HG03558 (cell line): ENCODE data around the gene KCNMA1.

Experiments
- ATAC-seq: cut with Tn5 transposase; IDR thresholded peaks from one replicate; pipeline ENCODE4 v1.9.1; 2021; ENCODE audit warnings: moderate number of reproducible peaks; ENCODE audit not compliant: unreplicated experiment; ENCODE audit errors: extremely low read depth

The KCNMA1 gene

GRCh38 chr10:77212632-77213031 lies 425.0 kb downstream of the KCNMA1 start:
- ATAC-seq, result no peak

DNA sequence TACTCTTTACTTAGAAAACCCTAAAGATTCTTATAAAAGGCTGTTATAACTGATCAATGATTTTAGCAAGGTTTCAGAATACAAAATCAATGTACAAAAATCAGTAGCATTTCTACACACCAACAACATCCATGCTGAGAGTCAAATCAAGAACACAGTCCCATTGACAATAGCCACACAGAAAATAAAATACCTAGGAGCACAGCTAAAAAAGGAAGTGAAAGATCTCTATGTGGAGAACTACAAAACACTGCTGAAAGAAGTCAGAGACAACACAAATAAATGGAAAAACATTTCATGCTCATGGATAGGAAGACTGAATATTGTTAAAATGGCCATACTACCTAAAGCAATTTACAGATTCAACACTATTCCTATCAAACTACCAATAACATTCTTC lies 427.0 kb downstream of the KCNMA1 start:
- ATAC-seq, result no peak

DNA sequence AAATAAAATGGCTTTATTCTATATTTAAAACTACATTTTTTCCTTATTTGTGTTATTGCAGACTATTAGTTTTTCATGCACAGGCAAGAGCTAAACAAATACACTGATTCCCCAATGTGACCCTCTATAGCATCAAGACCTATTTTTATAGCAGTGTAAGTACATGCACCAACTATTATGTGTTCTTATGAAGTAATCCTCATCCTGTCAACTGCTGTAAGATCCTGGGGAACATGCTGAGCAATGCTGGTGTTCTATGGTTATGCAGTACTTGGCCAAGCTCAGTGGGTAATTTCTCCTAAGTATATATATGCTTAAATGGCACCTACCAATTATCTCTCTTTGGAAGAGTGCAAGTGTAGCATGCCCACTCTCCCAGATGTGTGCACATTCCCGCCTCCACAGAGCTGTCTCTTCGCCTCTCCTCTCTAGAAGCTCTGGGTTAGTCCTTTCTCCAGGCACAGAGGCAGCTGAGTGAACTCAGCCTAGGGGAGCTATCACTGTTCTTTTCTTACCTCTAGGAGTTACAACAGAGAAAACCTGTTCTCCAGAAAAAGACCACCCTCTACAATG lies 428.8 kb downstream of the KCNMA1 start:
- no peak for ATAC-seq

- ATAC-seq, result no peak
Measured at GRCh38 chr10:77207828-77208185, 429.8 kb downstream of the KCNMA1 start.

- no peak for ATAC-seq
Measured at GRCh38 chr10:77207182-77207827, 430.3 kb downstream of the KCNMA1 start.

DNA sequence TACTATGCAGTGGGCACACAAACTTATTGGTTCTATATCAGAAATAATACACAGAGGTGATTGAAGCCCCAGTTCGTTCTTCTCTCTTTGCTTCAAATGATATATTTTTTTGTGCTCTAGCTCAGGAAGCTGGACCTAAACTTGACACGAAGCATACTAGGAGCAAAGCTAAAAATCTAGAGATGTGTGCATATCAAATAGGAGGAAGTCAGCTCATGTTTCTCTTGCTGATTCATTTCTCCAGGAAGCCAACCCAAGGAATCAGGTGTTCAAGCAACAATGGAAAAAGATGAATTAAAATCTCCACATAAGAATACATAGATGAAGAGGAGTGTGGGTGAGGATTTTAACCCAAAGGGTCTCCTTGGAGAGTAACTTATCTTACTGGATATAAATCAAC lies 432.5 kb downstream of the KCNMA1 start:
- no peak for ATAC-seq

- ATAC-seq, result no peak
Measured at GRCh38 chr10:77204171-77204570, 433.4 kb downstream of the KCNMA1 start.

- ATAC-seq, result no peak
Measured at GRCh38 chr10:77202857-77203256, 434.8 kb downstream of the KCNMA1 start.

- ATAC-seq, result no peak
Measured at GRCh38 chr10:77201135-77202106, 436.2 kb downstream of the KCNMA1 start.

GRCh38 chr10:77197544-77197943 lies 440.1 kb downstream of the KCNMA1 start:
- ATAC-seq, result no peak

- ATAC-seq, result no peak
Measured at GRCh38 chr10:77196614-77197013, 441.0 kb downstream of the KCNMA1 start.

GRCh38 chr10:77195101-77195500 lies 442.5 kb downstream of the KCNMA1 start:
- no peak for ATAC-seq

- no peak for ATAC-seq
Measured at GRCh38 chr10:77193001-77193400, 444.6 kb downstream of the KCNMA1 start.

GRCh38 chr10:77192402-77192801 lies 445.2 kb downstream of the KCNMA1 start:
- ATAC-seq, result no peak

GRCh38 chr10:77191324-77192049 lies 446.1 kb downstream of the KCNMA1 start:
- ATAC-seq, result no peak

DNA sequence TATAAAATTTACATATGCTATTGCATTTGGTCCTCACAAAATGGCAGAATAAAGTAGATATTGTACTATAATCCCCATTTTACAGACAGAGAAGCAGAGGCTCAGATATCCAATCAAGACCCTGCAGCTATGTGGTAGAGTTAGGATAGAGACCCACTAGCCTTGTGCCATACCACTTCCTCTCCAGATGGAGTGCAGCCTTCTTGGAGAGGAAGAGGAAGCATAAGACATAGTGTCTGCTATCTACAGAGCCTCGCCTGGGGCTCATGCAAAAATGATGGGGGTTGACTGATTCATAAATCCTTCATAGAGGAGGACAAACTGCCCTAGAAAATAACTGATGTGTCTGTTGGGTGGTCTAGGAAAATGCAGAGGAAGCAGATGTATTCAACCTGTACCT lies 447.3 kb downstream of the KCNMA1 start:
- no peak for ATAC-seq

- no peak for ATAC-seq
Measured at GRCh38 chr10:77189520-77189919, 448.1 kb downstream of the KCNMA1 start.

GRCh38 chr10:77189075-77189474 lies 448.5 kb downstream of the KCNMA1 start:
- no peak for ATAC-seq

- ATAC-seq, result no peak
Measured at GRCh38 chr10:77188521-77188920, 449.1 kb downstream of the KCNMA1 start.

DNA sequence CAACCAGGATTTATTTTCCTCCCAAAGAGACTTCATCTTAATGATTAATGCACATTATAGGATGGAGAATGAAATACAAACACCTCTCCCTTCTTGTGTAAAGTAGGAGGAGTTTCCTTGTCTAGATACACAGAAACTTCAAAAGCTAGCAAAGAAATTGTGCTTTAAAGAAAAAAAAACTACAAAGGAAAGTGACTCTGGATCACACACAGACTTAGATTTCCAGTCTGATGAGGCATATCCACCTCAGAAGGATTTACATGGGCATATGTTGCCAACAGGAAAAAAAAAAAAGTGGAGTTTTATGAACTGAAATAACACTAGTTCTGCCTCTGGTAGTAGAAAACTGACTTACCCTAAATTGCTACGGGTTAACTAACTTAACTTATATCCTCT lies 449.6 kb downstream of the KCNMA1 start:
- no peak for ATAC-seq
